HG03354 (cell line): ENCODE data around the gene NCKAP5.
"Not testable (repeated sequence)": the region's sequence is repeated elsewhere in the genome, so short reads cannot be mapped to it uniquely, and the experiment has no call there.

Source experiments
- ATAC-seq: cut with Tn5 transposase; IDR thresholded peaks from one replicate; pipeline ENCODE4 v1.9.1; 2021; ENCODE audit warnings: mild to moderate bottlenecking; ENCODE audit not compliant: unreplicated experiment, poor library complexity, severe bottlenecking

Gene NCKAP5

GRCh38 chr2:133476931-133477615, 91.2 kb downstream of the NCKAP5 start:
- no peak for ATAC-seq

GRCh38 chr2:133476286-133476685, 92.0 kb downstream of the NCKAP5 start:
- no peak for ATAC-seq

- no peak for ATAC-seq
Observed at GRCh38 chr2:133475610-133476009, 92.7 kb downstream of the NCKAP5 start.

- not testable (repeated sequence) for ATAC-seq
Observed at GRCh38 chr2:133470446-133470845, 97.8 kb downstream of the NCKAP5 start.

GRCh38 chr2:133462811-133463210, 105.5 kb downstream of the NCKAP5 start:
- ATAC-seq = no peak

GRCh38 chr2:133461484-133461883, 106.8 kb downstream of the NCKAP5 start:
- no peak for ATAC-seq

GRCh38 chr2:133459590-133459989, 108.7 kb downstream of the NCKAP5 start:
- ATAC-seq = no peak

- ATAC-seq = no peak
Observed at GRCh38 chr2:133458280-133458679, 110.0 kb downstream of the NCKAP5 start.

GRCh38 chr2:133457861-133458260, 110.4 kb downstream of the NCKAP5 start:
- no peak for ATAC-seq

- ATAC-seq = no peak
Observed at GRCh38 chr2:133456971-133457370, 111.3 kb downstream of the NCKAP5 start.

GRCh38 chr2:133456156-133456555, 112.1 kb downstream of the NCKAP5 start:
- ATAC-seq = no peak

- ATAC-seq = no peak
Observed at GRCh38 chr2:133453032-133453431, 115.2 kb downstream of the NCKAP5 start.

GRCh38 chr2:133452583-133452982, 115.7 kb downstream of the NCKAP5 start:
- no peak for ATAC-seq

- ATAC-seq = no peak
Observed at GRCh38 chr2:133452146-133452545, 116.1 kb downstream of the NCKAP5 start.

- ATAC-seq = no peak
Observed at GRCh38 chr2:133448195-133448594, 120.1 kb downstream of the NCKAP5 start.

GRCh38 chr2:133447303-133447702, 121.0 kb downstream of the NCKAP5 start:
- no peak for ATAC-seq

GRCh38 chr2:133444465-133444864, 123.8 kb downstream of the NCKAP5 start:
- ATAC-seq = no peak

GRCh38 chr2:133442393-133442792, 125.9 kb downstream of the NCKAP5 start:
- ATAC-seq = no peak

GRCh38 chr2:133439565-133439920, 128.7 kb downstream of the NCKAP5 start:
- no peak for ATAC-seq

GRCh38 chr2:133438848-133439564, 129.3 kb downstream of the NCKAP5 start:
- ATAC-seq = no peak

GRCh38 chr2:133438026-133438425, 130.2 kb downstream of the NCKAP5 start:
- no peak for ATAC-seq
